Stimulated activated CD8-positive, alpha-beta memory T cell treated with anti-CD3 and anti-CD28 coated beads, Interleukin-4, amount 100 ng/mL, for 48 hours (primary cell): ENCODE measurements around the gene PDE1C.

Source experiments
- DNase-seq: peaks from one replicate; pipeline ENCODE4 v3.0.0-alpha.2; 2020

Gene PDE1C

GRCh38 chr7:31819031-31819430 is 251.2 kb downstream of the PDE1C start:
- DNase-seq: no peak

- no peak for DNase-seq
These were observed 253.4 kb downstream of the PDE1C start for GRCh38 chr7:31816810-31817209.

- DNase-seq: no peak
These were observed 254.4 kb downstream of the PDE1C start for GRCh38 chr7:31815796-31816195.

DNA sequence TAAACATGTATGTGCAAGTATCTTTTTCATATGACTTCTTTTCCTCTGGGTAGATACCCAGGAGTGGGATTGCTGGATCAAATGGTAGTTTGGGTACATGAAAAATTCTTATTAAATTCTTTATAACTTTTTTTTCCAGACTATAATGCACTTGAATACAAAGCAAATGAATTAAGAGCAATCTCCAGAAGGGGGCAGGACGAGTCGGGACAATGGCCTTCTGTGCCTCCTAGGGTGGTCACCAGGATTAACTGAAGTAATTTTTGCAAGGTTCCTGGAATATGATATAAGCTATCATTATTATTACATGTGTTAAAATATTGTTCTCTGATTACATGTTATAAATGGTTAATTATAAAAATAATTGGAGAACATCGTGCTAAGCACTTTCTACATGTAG is 256.0 kb downstream of the PDE1C start:
- no peak for DNase-seq

DNA sequence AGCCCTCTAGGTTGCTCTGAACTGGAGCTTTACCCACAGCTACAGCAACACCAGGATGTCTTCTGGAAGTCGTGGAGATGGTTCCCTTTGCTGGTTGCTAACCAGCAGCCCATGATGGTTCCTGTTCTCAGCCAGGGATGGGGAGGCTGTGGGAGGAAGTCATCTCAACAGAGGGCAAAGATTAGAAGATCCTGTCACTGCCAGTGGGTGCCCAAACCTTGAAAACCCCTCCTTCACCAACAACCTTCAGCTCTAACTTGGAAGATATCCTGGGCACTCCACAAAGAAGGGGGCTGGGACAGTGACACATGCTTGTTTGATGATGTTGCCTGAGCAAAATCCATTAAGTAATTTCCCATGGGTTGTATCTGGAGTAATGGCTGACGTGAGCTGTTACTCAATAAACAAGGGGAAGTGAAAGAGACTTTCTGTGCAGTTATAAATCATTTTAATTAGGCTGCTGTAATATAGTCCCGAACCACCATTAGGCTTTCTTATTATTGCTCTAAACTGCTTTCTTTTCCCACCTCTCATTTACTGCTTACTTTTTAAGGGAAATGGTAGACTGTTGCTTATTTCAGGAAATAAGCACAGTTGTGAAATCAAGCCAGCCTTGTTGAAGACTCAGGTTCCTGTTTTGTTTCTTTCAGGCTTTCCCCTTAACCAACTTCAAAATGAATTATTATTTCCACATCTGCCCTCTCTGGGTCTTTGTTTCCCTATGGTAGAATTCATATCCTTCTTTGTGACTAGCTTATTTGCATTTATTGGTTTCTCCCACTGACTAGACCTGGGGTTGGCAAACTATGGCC is 258.4 kb downstream of the PDE1C start:
- no peak for DNase-seq

- DNase-seq: no peak
These were observed 264.9 kb downstream of the PDE1C start for GRCh38 chr7:31805209-31805818.

DNA sequence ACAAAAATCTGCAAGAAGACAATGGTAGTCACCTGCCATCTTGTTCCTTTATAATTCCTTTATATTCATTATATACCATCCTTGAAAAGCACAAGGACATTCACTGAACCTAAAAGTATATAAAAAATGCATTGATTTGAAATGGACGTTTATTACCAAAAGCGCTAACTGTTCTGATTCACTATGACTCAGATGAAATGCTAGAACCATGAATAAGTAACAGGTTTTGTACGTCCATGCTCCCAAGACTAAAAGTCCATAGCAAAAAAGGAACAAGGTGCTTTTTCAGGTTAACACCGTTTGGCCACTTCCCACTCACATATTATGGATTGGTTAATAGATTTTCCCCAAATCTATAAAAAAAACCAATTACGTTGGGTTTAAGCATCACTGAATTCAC is 273.8 kb downstream of the PDE1C start:
- DNase-seq: no peak

- no peak for DNase-seq
These were observed 275.3 kb downstream of the PDE1C start for GRCh38 chr7:31794851-31795344.

- no peak for DNase-seq
These were observed 278.3 kb downstream of the PDE1C start for GRCh38 chr7:31791881-31792280.

- DNase-seq: no peak
These were observed 281.1 kb downstream of the PDE1C start for GRCh38 chr7:31788883-31789680.

- no peak for DNase-seq
These were observed 281.8 kb downstream of the PDE1C start for GRCh38 chr7:31788445-31788844.

DNA sequence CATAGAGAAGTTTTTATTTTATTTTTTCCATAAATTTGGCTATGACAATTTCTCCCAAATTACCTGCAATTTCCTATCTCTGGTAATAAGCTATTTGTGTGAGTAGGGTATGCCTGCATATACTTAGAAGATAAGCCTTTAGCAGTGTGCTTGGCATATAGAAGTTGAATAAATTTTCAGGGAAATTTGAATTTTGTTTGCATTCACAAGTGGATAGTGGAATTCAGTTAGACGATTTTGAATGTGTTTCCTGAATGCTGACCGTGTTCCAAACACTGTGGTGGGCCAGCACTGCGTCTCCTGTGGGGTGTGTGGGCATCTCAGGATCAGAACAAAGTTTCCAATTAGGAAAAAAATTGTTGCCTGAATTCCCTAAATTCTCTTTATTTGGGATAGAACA is 283.9 kb downstream of the PDE1C start:
- DNase-seq: no peak

GRCh38 chr7:31785101-31785500 is 285.1 kb downstream of the PDE1C start:
- no peak for DNase-seq

DNA sequence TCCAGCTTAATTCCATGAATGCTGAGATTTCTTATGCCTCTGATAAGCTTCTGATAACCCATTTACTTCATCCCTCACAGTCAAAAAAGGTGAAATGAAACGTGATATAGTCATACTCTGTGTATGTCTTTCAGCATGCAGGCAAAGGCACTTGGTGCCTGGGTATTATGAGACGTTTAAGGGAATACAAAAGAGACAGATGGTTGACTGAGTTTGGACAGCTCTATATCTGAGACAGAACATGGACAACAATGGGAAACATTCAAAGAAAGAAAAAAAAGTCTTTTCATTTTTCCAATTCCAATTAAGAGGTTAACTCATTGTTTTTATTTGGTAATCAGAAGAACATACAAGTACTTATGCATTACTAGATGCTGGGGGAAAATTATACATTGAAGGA is 287.0 kb downstream of the PDE1C start:
- DNase-seq: no peak

- DNase-seq: no peak
These were observed 287.7 kb downstream of the PDE1C start for GRCh38 chr7:31782411-31782991.

GRCh38 chr7:31778296-31778695 is 291.9 kb downstream of the PDE1C start:
- DNase-seq: no peak

GRCh38 chr7:31776616-31777015 is 293.6 kb downstream of the PDE1C start:
- DNase-seq: no peak

DNA sequence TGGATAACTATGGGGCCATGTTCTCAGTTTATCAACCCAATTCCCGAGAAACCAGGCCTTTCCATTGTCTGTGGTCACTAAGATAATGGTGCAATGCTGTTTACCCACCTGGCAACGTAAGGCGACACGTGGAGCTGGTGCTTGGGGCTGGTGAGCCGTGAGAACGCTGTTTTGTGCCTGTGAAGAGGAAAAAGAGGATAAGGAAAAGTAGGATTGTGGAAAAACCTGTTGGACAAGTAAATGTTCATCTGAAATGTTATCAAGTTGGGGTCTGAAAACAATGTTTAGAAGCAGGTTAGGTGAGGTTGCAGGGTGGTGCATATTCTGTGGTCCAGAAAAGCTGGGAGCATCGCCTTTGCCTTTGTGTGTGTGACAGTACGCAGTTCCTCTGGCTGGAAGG is 294.7 kb downstream of the PDE1C start:
- no peak for DNase-seq

GRCh38 chr7:31772211-31772610 is 298.0 kb downstream of the PDE1C start:
- DNase-seq: no peak

GRCh38 chr7:31767686-31768358 is 302.4 kb downstream of the PDE1C start:
- DNase-seq: no peak

DNA sequence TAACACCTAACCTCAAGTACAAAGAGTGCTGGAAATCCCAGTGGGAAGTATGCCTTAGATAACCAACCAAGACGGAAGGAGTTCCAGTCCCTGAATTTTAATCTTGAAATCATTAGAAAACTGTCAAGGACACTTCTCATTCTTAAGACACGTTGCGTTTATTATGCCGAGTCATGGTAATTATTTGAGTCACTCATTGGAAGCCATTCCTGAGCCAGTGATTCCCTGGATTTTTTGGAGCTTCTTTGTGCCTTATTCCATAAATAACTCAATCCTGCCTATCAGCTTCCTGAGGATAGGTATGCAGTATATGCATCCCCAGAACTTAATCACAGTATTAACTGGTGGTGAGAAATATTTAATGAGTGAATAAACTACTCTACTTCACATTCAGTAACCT is 305.7 kb downstream of the PDE1C start:
- DNase-seq: no peak

GRCh38 chr7:31763548-31763947 is 306.7 kb downstream of the PDE1C start:
- DNase-seq: no peak

DNA sequence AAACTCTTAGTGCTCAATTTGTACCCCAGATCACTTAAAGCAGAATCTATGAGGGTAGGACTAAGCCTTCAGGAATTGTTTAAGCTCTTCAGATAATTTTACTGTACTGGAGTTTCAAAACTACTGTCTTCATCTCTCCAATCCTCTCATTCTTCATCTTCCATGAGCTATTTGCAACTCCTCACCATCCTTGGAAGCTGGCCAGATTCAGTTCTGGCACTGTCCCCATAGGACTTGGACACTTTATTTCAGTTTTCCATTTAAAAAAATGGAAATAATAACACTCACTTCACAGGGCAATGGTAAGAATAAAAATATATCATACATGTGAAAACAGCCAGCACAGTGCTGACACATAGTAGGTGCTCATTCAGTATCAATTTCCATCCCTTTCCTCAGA is 308.6 kb downstream of the PDE1C start:
- no peak for DNase-seq
